ENCODE data around the gene ERBB2.
"Not testable (repeated sequence)": the region's sequence is repeated elsewhere in the genome, so short reads cannot be mapped to it uniquely, and the experiment has no call there.

Gene ERBB2

GRCh38 chr17:39703913-39704312 lies 4.0 kb downstream of the ERBB2 start:
- DNase-seq (ENCODE audit: low spot score) = no peak

DNA sequence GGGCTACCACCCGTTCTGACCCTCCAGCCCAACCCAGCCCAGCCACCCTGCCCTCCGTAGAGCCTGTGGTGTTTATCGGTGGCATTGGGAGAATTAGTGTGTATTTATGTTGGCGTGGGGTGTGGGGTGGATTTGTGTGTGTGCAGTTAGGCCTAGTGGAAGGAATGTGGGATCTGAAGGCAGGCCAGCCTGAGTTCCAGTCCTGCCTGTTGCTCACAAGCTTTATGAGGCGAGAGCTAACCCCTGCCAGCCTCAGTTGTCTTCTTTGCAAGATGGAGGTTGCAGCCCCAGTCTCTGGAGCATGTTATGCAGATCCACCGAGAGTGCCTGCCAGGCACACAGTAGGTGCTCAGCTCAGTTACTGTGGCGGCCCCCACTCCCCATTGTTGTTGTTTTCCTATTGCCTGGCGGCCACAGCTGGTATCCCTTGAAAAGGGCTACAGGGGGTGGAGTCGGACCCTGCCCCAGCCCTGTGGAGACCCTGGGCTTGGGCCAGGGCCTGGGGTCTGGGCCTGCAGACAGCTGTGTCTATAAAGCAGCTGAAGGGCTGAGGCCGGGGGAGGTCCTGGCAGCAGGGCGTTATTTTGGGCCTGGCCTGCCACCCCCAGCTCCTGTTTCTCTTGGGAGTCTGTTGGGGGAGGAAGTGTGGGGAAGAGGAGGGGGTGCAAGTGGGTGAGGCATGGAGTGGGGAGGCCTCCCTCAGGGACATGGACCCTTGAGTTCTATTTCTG lies 5.1 kb downstream of the ERBB2 start:
- DNase-seq (ENCODE audit: low spot score) = peak; percentile 41

DNA sequence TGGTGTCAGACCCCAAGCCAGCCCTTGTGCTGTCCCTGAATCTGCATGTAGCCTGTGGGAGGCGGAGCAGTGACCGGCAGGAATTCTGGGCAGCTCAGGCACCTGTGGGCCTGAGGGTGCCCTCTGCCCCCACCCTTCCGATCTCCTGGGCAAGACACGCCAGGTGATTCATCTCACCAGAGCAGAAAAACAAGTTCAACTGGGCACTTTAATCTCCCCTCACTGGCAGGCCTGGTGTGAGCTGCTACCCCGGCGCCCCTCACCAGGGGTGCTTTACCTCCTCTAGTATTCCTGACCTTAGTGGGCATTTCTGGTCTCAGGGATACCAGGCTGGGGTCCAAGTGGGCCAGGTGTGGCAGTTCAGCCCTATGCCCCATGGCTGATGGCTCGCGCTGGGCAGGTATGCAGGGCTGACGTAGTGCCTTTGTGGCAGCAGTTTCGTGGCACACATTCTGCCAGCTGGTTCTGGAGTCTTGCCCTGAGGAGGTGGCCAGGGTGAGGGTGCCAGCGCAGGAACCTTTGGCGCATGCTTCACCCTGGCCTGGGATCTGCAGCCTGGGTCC lies 6.0 kb downstream of the ERBB2 start:
- no peak for DNase-seq (ENCODE audit: low spot score)

DNA sequence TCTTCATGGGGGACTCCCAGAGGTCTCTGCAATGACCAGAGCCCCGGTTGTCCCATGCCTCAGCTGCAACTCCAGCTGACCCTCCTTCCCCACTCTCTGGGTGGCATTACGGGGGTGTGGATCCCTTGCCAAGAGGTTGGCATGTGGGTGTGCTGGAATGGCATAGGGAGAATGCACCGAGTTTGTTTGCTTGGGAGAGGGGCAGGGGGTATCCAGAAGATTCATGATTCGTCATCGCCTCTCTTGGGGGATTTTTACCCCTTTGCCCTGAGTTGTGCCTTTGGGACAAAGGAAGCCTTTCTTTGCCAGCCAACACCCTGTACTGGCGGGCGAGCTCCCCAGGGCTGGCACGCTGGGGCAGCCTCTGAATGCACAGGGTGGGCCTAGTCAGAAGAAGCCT lies 6.5 kb downstream of the ERBB2 start:
- no peak for DNase-seq (ENCODE audit: low spot score)

DNA sequence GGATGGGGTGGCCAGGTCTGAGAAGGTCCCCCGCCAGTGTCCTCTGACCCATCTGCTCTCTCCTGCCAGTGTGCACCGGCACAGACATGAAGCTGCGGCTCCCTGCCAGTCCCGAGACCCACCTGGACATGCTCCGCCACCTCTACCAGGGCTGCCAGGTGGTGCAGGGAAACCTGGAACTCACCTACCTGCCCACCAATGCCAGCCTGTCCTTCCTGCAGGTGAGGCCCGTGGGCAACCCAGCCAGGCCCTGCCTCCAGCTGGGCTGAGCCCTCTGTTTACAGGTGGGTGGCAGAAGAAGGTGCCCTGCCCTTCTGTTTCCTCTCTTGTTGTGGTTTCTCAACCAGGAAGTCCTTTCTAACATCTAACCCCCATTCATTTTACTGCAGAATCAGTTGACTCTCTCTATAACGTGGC lies 7.1 kb downstream of the ERBB2 start:
- no peak for DNase-seq (ENCODE audit: low spot score)

DNA sequence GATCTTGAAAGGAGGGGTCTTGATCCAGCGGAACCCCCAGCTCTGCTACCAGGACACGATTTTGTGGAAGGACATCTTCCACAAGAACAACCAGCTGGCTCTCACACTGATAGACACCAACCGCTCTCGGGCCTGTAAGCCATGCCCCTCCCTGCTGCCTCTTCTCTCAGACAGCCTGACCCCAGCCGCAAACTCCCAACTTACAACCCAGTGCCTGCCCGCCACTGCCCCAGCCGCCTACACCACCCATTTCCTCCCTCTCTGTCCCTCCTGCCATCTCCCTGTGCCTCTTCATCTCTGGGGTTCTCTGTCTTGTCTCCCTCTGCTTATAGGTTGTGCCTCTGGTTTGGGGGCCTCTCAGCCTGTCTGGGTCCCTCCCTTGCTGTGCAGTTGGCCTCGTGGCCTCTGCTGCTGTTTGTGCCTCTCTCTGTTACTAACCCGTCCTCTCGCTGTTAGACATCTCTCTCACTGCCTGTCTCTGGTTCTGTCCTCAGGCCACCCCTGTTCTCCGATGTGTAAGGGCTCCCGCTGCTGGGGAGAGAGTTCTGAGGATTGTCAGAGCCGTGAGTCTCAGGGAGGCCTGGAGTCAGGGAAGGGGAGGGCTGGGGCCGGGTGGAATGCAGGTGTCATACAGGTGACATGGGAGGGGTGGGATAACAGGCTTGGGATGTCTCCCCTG lies 9.6 kb downstream of the ERBB2 start:
- no peak for DNase-seq (ENCODE audit: low spot score)

DNA sequence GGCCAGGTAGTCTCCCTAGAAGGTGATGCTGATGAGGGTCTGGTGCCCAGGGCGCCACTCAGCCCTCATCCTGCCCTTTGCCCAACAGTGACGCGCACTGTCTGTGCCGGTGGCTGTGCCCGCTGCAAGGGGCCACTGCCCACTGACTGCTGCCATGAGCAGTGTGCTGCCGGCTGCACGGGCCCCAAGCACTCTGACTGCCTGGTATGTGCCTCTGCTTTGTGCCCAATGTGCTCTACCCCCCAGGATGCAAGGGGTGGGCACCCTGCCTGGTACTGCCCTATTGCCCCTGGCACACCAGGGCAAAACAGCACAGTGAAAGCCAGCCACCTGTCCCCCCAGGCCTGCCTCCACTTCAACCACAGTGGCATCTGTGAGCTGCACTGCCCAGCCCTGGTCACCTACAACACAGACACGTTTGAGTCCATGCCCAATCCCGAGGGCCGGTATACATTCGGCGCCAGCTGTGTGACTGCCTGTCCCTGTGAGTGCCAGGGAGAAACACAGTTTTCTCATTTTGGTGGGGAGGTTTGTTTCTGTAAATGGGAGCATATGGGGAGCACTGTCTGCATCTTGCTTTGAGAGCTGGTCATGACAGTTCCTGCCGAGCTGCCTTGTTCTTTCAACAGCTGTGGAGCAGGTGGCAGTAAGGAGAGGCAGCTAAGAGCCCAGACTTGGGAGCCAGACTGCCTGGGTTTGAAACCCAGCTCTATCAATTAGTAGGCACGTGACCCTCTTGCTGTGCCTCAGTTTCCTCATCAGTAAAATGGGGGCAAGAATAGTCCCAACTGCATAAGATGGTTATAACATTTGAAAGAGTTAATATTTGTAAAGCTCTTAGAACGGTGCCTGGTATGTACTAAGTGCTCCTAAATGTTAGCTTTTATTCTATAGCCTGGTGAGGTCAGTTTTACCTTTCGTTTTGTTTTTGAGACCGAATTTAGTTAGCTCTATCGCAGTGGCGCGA lies 10.4 kb downstream of the ERBB2 start:
- DNase-seq (ENCODE audit: low spot score) = no peak

- DNase-seq (ENCODE audit: low spot score) = not testable (repeated sequence)
Observed at GRCh38 chr17:39711071-39711470, 11.2 kb downstream of the ERBB2 start.

DNA sequence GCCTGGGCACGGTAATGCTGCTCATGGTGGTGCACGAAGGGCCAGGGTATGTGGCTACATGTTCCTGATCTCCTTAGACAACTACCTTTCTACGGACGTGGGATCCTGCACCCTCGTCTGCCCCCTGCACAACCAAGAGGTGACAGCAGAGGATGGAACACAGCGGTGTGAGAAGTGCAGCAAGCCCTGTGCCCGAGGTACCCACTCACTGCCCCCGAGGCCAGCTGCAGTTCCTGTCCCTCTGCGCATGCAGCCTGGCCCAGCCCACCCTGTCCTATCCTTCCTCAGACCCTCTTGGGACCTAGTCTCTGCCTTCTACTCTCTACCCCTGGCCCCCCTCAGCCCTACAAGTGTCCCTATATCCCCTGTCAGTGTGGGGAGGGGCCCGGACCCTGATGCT lies 12.0 kb downstream of the ERBB2 start:
- no peak for DNase-seq (ENCODE audit: low spot score)

- DNase-seq (ENCODE audit: low spot score) = no peak
Observed at GRCh38 chr17:39714234-39714633, 14.4 kb downstream of the ERBB2 start.

GRCh38 chr17:39715375-39716072 lies 15.7 kb downstream of the ERBB2 start:
- DNase-seq (ENCODE audit: low spot score) = no peak

- no peak for DNase-seq (ENCODE audit: low spot score)
Observed at GRCh38 chr17:39716073-39716818, 16.4 kb downstream of the ERBB2 start.

- DNase-seq (ENCODE audit: low spot score) = no peak
Observed at GRCh38 chr17:39716879-39717536, 17.1 kb downstream of the ERBB2 start.

- no peak for DNase-seq (ENCODE audit: low spot score)
Observed at GRCh38 chr17:39717660-39718059, 17.8 kb downstream of the ERBB2 start.

GRCh38 chr17:39719563-39720355 lies 19.9 kb downstream of the ERBB2 start:
- DNase-seq (ENCODE audit: low spot score) = no peak

GRCh38 chr17:39722104-39722503 lies 22.2 kb downstream of the ERBB2 start:
- DNase-seq (ENCODE audit: low spot score) = no peak

- DNase-seq (ENCODE audit: low spot score) = no peak
Observed at GRCh38 chr17:39722965-39723848, 23.3 kb downstream of the ERBB2 start.

GRCh38 chr17:39724731-39725130 lies 24.9 kb downstream of the ERBB2 start:
- no peak for DNase-seq (ENCODE audit: low spot score)

Data from AG08395 (cell line).